Astrocyte (in vitro differentiated cells and primary cell): ENCODE data around the gene UFD1. TPM values are rescaled to one million over a fixed set of nuclear protein-coding genes. Genes with fewer than 3 reads are reported as not detected.

Experiments
- DNase-seq: peaks from one replicate; pipeline ENCODE4 v3.0.0-alpha.2; 2010; ENCODE audit warnings: low read depth
- FAIRE-seq: peaks from 2 replicates; lab custom pipeline; 2011; peaks lifted over from hg19 to GRCh38; lab: Jason Lieb, UNC
- H2AFZ ChIP-seq: 2 replicates; pipeline ENCODE4 v1.6.0; 2012; ENCODE audit warnings: low read depth, low read length, inconsistent platforms
- H3K27ac ChIP-seq: 2 replicates; pipeline ENCODE4 v1.5.1; 2011; ENCODE audit warnings: low read depth, low read length, inconsistent platforms
- H3K27me3 ChIP-seq: 2 replicates; pipeline ENCODE4 v1.6.0; 2011; ENCODE audit warnings: low read length, inconsistent platforms; ENCODE audit not compliant: insufficient read depth
- H3K36me3 ChIP-seq: 2 replicates; pipeline ENCODE4 v1.5.1; 2011; ENCODE audit warnings: low read length, inconsistent platforms; ENCODE audit not compliant: insufficient read depth
- H3K4me1 ChIP-seq: 2 replicates; pipeline ENCODE4 v1.5.1; 2011; ENCODE audit warnings: low read length, inconsistent platforms; ENCODE audit not compliant: insufficient read depth
- H3K4me2 ChIP-seq: 2 replicates; pipeline ENCODE4 v1.6.0; 2012; ENCODE audit warnings: low read length, inconsistent platforms
- H3K4me3 ChIP-seq: 2 replicates; pipeline ENCODE4 v1.5.1; 2011; ENCODE audit warnings: low read depth, mild to moderate bottlenecking, low read length, inconsistent platforms; ENCODE audit not compliant: insufficient read depth
- H3K79me2 ChIP-seq: 2 replicates; pipeline ENCODE4 v1.6.0; 2012; ENCODE audit warnings: mild to moderate bottlenecking, low read length, inconsistent platforms; ENCODE audit not compliant: insufficient read depth
- H3K9ac ChIP-seq: 2 replicates; pipeline ENCODE4 v1.6.0; 2012; ENCODE audit warnings: mild to moderate bottlenecking, low read length, inconsistent platforms
- H3K9me3 ChIP-seq: 2 replicates; pipeline ENCODE4 v1.5.1; 2012; ENCODE audit warnings: low read depth, mild to moderate bottlenecking, low read length, inconsistent platforms; ENCODE audit not compliant: insufficient read depth
- H4K20me1 ChIP-seq: 2 replicates; pipeline ENCODE4 v1.6.0; 2012; ENCODE audit warnings: low read length, inconsistent platforms; ENCODE audit not compliant: insufficient read depth
- H3K27ac Mint-ChIP-seq: one replicate; pipeline ENCODE4 v1.8.0; 2021; ENCODE audit warnings: mild to moderate bottlenecking, mixed read lengths; ENCODE audit not compliant: unreplicated experiment
- H3K27me3 Mint-ChIP-seq: one replicate; pipeline ENCODE4 v1.8.0; 2021; ENCODE audit warnings: low read depth, mixed read lengths; ENCODE audit not compliant: unreplicated experiment
- H3K36me3 Mint-ChIP-seq: one replicate; pipeline ENCODE4 v1.8.0; 2021; ENCODE audit warnings: low read depth, mixed read lengths; ENCODE audit not compliant: unreplicated experiment
- H3K4me1 Mint-ChIP-seq: one replicate; pipeline ENCODE4 v1.8.0; 2021; ENCODE audit warnings: low read depth, mixed read lengths; ENCODE audit not compliant: unreplicated experiment
- H3K4me3 Mint-ChIP-seq: one replicate; pipeline ENCODE4 v1.8.0; 2021; ENCODE audit warnings: mild to moderate bottlenecking, moderate library complexity, mixed read lengths; ENCODE audit not compliant: unreplicated experiment
- H3K9me3 Mint-ChIP-seq: one replicate; pipeline ENCODE4 v1.8.0; 2021; ENCODE audit warnings: mild to moderate bottlenecking, mixed read lengths; ENCODE audit not compliant: unreplicated experiment
- CTCF ChIP-seq: IDR thresholded peaks from 2 replicates; pipeline ENCODE4 v1.5.1; 2011; ENCODE audit warnings: low read depth, mild to moderate bottlenecking, inconsistent platforms, low read length, moderate library complexity; ENCODE audit not compliant: insufficient read depth
- EZH2 ChIP-seq: IDR thresholded peaks from 2 replicates; pipeline ENCODE4 v1.6.1; 2012; ENCODE audit warnings: mild to moderate bottlenecking, low read length, inconsistent platforms; ENCODE audit not compliant: insufficient read depth
- total RNA-seq: library from RNA; stranded (reverse); gene quantifications from 2 replicates; pipeline ENCODE4 v1.2.1, GENCODE V29; 2021

Gene UFD1
- total RNA-seq, 1 donor from 2014 or later, result 105 TPM

GRCh38 chr22:19406846-19407245, 72.1 kb downstream of the UFD1 start:
- H3K79me2 ChIP-seq, result peaks cover 18% of the 10 kb centered on the region
- no peak for TF ChIP-seq EZH2
- TF ChIP-seq CTCF, result no peak
- no peaks in the 10 kb centered on the region for H3K27me3 Mint-ChIP-seq
- no peak overlapping the region for H3K27ac ChIP-seq
- FAIRE-seq (no peak), DNase-seq (no peak)
- H3K36me3 Mint-ChIP-seq, result peaks cover 32% of the 10 kb centered on the region
- no peaks in the 10 kb centered on the region for H3K27me3 ChIP-seq
- H4K20me1 ChIP-seq, result peaks cover 46% of the 10 kb centered on the region
- no peak overlapping the region for H2AFZ ChIP-seq
- no peak overlapping the region for H3K9ac ChIP-seq
- H3K9me3 Mint-ChIP-seq, result peaks cover 2% of the 10 kb centered on the region
- no peak overlapping the region for H3K4me2 ChIP-seq
- H3K9me3 ChIP-seq, result no peaks in the 10 kb centered on the region
- no peaks in the 10 kb centered on the region for H3K4me1 ChIP-seq
- peaks cover 2% of the 10 kb centered on the region for H3K4me1 Mint-ChIP-seq
- H3K27ac Mint-ChIP-seq, result no peak overlapping the region
- peaks cover 27% of the 10 kb centered on the region for H3K36me3 ChIP-seq
- no peak overlapping the region for H3K4me3 ChIP-seq
- no peak overlapping the region for H3K4me3 Mint-ChIP-seq

GRCh38 chr22:19406281-19406811, 72.6 kb downstream of the UFD1 start:
- Histone ChIP-seq H4K20me1 (peaks cover 43% of the 10 kb centered on the region), H3K27me3 (no peaks in the 10 kb centered on the region), H3K9ac (no peak overlapping the region), H3K4me3 (no peak overlapping the region), H3K79me2 (peaks cover 13% of the 10 kb centered on the region), H3K9me3 (no peaks in the 10 kb centered on the region), H3K27ac (no peak overlapping the region), H3K4me2 (no peak overlapping the region), H2AFZ (no peak overlapping the region), H3K36me3 (peaks cover 27% of the 10 kb centered on the region), H3K4me1 (no peaks in the 10 kb centered on the region)
- Mint-ChIP-seq H3K27ac (no peak overlapping the region), H3K27me3 (no peaks in the 10 kb centered on the region), H3K4me1 (no peaks in the 10 kb centered on the region), H3K36me3 (peaks cover 30% of the 10 kb centered on the region), H3K9me3 (peaks cover 2% of the 10 kb centered on the region), H3K4me3 (no peak overlapping the region)
- DNase-seq, result no peak
- FAIRE-seq, result no peak
- TF ChIP-seq CTCF (no peak), EZH2 (no peak)

GRCh38 chr22:19405652-19406051, 73.3 kb downstream of the UFD1 start:
- Histone ChIP-seq H3K27me3 (no peaks in the 10 kb centered on the region), H3K4me2 (no peak overlapping the region), H3K79me2 (peaks cover 6% of the 10 kb centered on the region), H3K4me1 (no peaks in the 10 kb centered on the region), H2AFZ (no peak overlapping the region), H3K36me3 (peaks cover 27% of the 10 kb centered on the region), H3K4me3 (no peak overlapping the region), H3K27ac (no peak overlapping the region), H3K9ac (no peak overlapping the region), H3K9me3 (no peaks in the 10 kb centered on the region), H4K20me1 (peaks cover 43% of the 10 kb centered on the region)
- Mint-ChIP-seq H3K4me3 (no peak overlapping the region), H3K36me3 (peaks cover 28% of the 10 kb centered on the region), H3K9me3 (peaks cover 2% of the 10 kb centered on the region), H3K27me3 (no peaks in the 10 kb centered on the region), H3K4me1 (no peaks in the 10 kb centered on the region), H3K27ac (no peak overlapping the region)
- DNase-seq, result no peak
- TF ChIP-seq EZH2 (no peak), CTCF (no peak)
- FAIRE-seq, result no peak
